Measurements from ENCODE around the gene ASTN2.

DNA sequence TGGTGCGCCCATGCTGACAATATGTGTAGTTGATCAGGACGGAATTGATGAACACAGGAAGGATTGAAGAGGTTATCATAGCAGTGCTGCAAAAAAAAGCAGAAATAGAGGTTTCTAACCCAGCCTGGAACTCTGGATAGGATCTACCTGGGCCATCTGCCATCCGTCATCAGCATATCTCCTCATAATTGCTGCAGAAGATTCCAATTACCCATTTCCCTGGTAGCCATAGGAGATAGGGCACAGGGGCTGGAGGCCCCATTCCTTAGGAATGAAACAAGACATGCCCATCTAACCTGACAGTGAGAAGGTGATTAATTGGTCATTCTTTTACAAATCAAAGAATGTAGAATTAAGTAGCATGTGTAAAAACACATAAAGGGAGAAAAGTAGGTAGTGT lies 788.1 kb downstream of the ASTN2 start:
- TF ChIP-seq CTCF (IDR thresholded peaks at IDR 0.05; ENCODE audit: borderline replicate concordance, extremely low read depth, low read length, poor library complexity, severe bottlenecking) (no peak), EZH2 (IDR thresholded peaks at IDR 0.05; ENCODE audit: borderline replicate concordance, low read depth, low read length, severe bottlenecking) (no peak)

Data from DND-41 (cell line).